ENCODE measurements around the gene OSR1. TPM values are rescaled to one million over a fixed set of nuclear protein-coding genes. Genes with fewer than 3 reads are reported as not detected.
"Not testable (repeated sequence)": the region's sequence is repeated elsewhere in the genome, so short reads cannot be mapped to it uniquely, and the experiment has no call there.

The OSR1 gene
- total RNA-seq, 2 donors from 2014 or later: 2.1 to 5.3 TPM

- H3K4me3 ChIP-seq: no peak overlapping the region
- no peak for TF ChIP-seq POLR2A (IDR thresholded peaks at IDR 0.05)
- peak in 5 of 7 experiments; percentile 25 to 44 (median 27) for TF ChIP-seq CTCF (IDR thresholded peaks at IDR 0.05)
- DNase-seq (peak; percentile 17 to 39 (median 30)), ATAC-seq (no peak)
- H3K27me3 ChIP-seq: no peaks in the 10 kb centered on the region
- intact Hi-C loops (cut with DNase I): no loop called here
- H3K4me1 ChIP-seq: no peaks in the 10 kb centered on the region
- H3K36me3 ChIP-seq (replicated peaks in 1 of 2; ENCODE audit: insufficient read depth in 1 of 2, low read depth in 2 of 2): no peaks in the 10 kb centered on the region
- H3K27ac ChIP-seq: no peak overlapping the region
- no peaks in the 10 kb centered on the region for H3K9me3 ChIP-seq
These were observed 45.5 kb downstream of the OSR1 start for GRCh38 chr2:19312949-19313348.

GRCh38 chr2:19306065-19306464 is 52.4 kb downstream of the OSR1 start:
- ATAC-seq; H3K27ac ChIP-seq; H3K4me1 ChIP-seq; DNase-seq; H3K27me3 ChIP-seq; H3K4me3 ChIP-seq; H3K9me3 ChIP-seq; intact Hi-C loops (cut with DNase I); H3K36me3 ChIP-seq (replicated peaks in 1 of 2; ENCODE audit: insufficient read depth in 1 of 2, low read depth in 2 of 2): not testable (repeated sequence)
- 83 to 91% methylated on average over 7 to 17 of the region's 18 CpGs for WGBS, 2 donors

- ATAC-seq; H3K4me3 ChIP-seq; H3K36me3 ChIP-seq (replicated peaks in 1 of 2; ENCODE audit: insufficient read depth in 1 of 2, low read depth in 2 of 2); intact Hi-C loops (cut with DNase I); H3K4me1 ChIP-seq; H3K27me3 ChIP-seq; H3K9me3 ChIP-seq; DNase-seq; H3K27ac ChIP-seq: not testable (repeated sequence)
- 93 to 99% methylated on average over 15 of the region's 15 CpGs for WGBS, 2 donors
These were observed 52.9 kb downstream of the OSR1 start for GRCh38 chr2:19305400-19306055.

- no peak for ATAC-seq
- intact Hi-C loops (cut with DNase I): no loop called here
- no peaks in the 10 kb centered on the region for H3K36me3 ChIP-seq (replicated peaks in 1 of 2; ENCODE audit: insufficient read depth in 1 of 2, low read depth in 2 of 2)
These were observed 56.7 kb downstream of the OSR1 start for GRCh38 chr2:19301706-19302105.

More at GRCh38 chr2:19301706-19302105, 56.7 kb downstream of the OSR1 start:
- Histone ChIP-seq H3K9me3 (no peaks in the 10 kb centered on the region), H3K27me3 (no peaks in the 10 kb centered on the region), H3K4me1 (no peaks in the 10 kb centered on the region), H3K4me3 (no peak overlapping the region), H3K27ac (no peak overlapping the region)
- DNase-seq: no peak
- 84 to 85% methylated on average over 4 of the region's 4 CpGs for WGBS, 2 donors
- no peak for TF ChIP-seq POLR2A (IDR thresholded peaks at IDR 0.05)
- no peak for TF ChIP-seq CTCF (IDR thresholded peaks at IDR 0.05)

Small RNAs within 50 kb of the gene (microRNA-seq; reads per million reads assigned to microRNA genes)
- gene MIR4757 (ENCODE audit: borderline number of aligned reads in 2 of 2, borderline replicate concordance in 2 of 2): 1.3 to 2.3 reads per million in 2 donors

Small RNAs within 50 kb of the gene (small RNA-seq; reads per million reads assigned to genes)
- gene MIR4757: 1.2 reads per million, percentile 51 among the genes with 10 or more reads in this experiment
